Central memory CD4-positive, alpha-beta T cell (primary cell): ENCODE results near the gene HMGN1.

Experiments
- DNase-seq: peaks from one replicate; pipeline ENCODE4 v3.0.0; 2022

HMGN1 gene

GRCh38 chr21:39330001-39330400 lies 18.9 kb downstream of the HMGN1 start:
- no peak for DNase-seq

DNA sequence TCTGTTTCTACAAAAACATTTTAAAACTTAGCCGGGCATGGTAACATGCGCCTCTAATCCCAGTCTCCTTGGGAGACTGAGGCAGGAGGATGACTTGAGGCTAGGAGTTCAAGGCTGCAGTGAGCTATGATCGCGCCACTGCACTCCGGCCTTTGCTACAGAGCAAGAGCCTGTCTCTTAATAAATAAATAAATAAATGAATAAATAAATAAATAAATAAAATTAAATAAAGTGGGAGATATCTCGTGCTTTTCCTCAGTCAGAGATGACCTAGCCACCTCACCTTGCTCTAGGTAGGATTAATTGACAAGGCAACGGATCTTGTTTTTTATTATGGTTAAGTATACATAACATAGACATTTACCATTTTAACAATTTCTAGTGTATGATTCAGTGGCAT lies 21.2 kb downstream of the HMGN1 start:
- DNase-seq = no peak

DNA sequence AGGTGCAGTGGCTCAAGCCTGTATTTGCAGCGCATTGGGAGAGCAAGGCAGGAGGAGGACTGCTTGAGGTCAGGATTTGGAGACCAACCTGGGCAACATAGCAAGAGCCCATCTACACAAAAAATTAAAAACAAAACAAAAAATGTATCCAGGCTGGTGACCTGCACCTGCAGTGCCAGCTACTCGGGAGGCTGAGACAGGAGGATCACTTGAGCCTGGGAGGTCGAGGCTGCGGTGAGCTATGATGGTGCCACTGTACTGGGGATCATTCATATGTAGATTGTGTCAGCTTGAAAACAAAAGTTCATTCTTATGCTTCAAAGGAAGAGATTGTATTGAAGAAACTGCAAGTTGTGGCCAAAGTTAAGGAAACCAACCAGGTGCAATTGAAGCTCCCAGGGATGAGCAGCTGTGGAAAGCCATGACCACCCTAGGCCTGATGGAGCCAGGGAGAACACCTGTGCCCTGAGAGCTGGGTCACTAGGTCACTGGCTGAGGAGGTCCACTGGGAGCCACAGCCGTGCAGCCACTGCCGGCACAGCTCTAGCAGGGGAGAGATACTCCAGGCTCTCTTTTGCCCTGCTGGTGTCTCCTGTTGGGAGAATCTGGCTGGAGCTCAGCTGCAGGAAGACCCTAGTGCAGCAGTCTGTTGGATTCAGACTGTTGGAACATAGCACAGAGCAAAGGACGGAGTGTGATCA lies 22.1 kb downstream of the HMGN1 start:
- no peak for DNase-seq

GRCh38 chr21:39325458-39325857 lies 23.4 kb downstream of the HMGN1 start:
- no peak for DNase-seq

GRCh38 chr21:39321424-39321823 lies 27.5 kb downstream of the HMGN1 start:
- no peak for DNase-seq

DNA sequence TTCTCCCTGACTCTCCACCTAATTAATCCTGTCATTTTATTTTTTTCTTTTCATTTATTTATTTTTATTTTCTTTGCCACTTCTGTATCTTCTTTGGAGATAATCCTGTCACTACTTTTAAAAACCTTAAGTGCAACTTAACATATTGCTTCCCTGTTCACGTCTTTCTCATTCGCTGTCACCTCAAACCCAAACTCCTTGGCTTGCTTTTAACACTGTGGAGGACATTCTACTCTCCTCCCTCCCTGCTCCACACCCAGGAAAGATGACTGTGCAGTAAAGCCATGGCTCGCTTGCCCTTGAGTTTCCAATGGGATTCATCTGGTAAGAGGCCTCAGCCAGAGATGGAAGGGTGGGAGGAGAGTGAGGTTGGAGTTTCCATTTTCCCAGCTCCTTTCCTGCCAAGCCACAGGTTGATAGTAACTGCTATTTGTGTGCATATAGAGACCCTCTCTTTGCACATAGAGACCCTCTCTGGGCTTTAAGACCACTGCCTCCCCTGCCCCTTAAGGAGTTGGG lies 29.0 kb downstream of the HMGN1 start:
- DNase-seq = no peak

DNA sequence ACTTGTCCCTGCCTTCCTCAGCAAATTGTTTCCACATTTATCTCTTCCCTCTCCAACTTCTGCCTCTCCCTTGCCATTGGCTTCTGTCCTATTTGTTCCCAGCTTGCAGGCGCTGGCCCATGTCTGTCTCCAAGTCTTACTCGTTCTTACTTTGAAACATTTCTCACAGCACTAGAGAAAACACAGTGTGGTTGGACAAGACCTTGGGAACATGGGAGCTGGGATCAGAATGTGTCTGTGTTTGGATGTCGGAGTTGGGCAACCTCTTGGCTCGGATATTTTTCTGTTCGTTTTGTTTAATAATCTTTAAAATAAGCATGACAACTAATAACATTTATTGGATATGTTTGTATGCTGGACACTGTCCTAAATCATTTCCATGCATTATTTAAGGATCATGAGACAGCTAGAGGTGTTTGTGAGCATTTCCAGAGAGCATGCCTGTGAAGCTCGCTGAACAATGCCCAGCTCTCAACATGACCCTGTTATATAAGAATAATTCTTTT lies 29.6 kb downstream of the HMGN1 start:
- DNase-seq = no peak

DNA sequence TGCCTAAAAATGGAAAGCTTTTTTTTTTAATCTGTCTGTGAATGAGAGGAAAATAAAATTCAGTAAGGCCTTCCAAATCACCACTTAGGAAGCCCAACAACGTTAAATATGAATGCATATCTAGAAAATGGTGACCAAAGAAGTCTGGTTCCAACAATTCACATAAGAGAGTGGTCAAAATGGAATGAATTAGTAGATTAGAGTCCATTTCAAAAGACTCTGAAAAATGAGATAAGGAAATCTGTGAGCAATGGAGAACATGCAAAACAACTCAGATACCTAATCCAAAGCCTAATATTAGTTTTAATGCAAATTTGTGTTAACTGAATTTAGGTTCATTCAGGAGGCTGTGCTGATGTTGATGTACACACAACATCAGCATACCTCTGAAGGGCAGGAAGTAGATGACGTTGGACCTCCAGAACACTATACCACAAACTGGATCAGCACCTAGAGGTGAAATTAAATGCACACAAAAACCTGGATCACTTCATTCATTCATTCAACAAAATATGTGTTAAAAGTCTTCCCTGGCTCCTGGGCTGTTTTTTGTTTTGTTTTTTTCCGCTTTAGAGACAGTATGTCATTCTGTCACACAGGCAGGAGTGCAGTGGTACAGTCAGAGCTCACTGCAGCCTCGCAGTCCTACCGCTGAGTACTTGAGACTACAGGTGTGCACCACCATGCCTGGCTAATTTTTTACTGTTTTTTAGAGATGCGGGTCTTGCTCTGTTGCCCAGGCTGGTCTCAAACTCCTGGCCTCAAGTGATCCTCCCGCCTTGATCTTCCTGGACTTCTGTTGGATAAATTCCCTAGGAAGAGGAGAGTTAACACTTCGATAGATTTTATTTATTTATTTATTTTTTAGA lies 30.6 kb downstream of the HMGN1 start:
- DNase-seq = no peak

- no peak for DNase-seq
These were observed 31.5 kb downstream of the HMGN1 start for GRCh38 chr21:39317134-39318090.

- no peak for DNase-seq
These were observed 32.2 kb downstream of the HMGN1 start for GRCh38 chr21:39316729-39317128.

- peak; percentile 45 for DNase-seq
These were observed 33.1 kb downstream of the HMGN1 start for GRCh38 chr21:39315603-39316445.

- peak; percentile 47 for DNase-seq
These were observed 34.5 kb downstream of the HMGN1 start for GRCh38 chr21:39314143-39315027.

DNA sequence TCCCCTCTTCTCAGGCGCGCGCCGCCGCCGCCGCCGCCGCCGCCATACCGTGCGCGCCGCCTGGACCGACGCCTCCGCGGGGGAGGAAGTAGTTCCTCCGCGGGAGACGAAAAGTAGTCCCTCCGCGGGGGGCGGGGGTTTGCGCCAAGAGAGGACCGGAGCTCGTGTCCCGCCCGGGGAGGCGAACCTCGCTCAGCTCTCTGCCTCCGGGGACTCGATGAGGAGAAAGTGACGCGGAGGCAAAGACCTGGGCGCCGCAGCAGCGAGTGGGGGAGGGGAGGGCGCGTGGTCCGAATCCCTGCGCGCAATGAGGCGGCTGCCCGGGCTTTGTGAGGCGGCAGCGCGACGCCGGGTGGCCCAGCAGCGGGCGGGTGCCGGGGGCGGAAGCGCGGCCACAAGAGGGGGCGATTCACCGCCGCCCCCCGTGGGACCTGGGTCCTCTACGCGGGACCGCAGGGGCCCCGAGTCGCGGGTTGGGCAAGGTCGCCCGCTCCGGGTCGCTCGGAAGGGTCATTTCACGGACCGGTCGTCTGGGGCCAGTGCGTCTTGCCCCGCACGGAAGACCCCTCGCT lies 35.2 kb downstream of the HMGN1 start, which contains the start of gene BRWD1:
Gene BRWD1, minus strand, starts transcription at position 62 of the 572 bp plus-strand sequence. CDS start 141 bp downstream, outside the sequence.
- peak; percentile 77 for DNase-seq

- no peak for DNase-seq
These were observed 35.8 kb downstream of the HMGN1 start for GRCh38 chr21:39313042-39313570.

DNA sequence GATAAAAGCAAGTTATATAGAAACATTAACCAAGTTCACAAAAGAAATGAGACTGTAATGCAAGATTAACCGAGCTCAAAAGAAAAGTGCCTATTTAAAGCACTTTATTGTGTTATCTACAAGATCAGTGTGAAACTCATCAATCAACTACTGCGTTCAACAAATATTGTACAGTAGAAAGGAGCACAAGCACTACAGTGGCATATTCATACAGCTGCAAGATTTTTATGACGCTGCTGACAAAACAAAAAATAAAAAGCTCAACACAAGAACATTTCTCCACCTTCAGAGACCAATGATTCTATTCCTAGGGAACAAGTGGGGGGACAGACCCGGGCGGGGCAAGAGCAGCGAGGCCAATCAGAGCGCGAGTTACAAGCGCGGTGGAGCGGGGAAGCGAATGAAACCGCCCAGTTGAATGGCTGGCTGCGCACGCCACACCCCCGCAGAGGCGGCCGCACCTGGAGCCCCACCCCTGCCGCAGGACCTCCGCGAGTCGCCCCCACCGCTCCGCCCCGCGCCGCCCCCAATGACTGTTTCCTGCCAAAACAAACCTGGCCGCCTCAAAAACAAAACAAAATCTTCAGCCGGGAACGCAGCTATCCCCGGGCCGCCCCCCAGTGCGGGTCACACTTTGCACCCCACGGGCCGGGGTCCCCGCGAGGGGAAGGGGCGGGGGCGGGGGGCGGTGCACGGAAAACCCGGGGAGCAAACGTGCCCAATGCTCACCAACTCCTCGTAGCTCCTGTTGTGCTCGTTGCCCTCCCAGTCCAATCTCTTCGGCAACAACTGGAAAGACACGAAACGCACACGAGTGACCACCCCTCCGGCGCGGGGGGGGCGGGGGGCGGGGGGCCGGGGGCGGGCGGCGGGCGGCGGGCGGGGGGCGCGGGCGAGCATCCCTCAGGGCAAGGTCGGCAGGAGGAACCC lies 36.5 kb downstream of the HMGN1 start:
- peak; percentile 94 for DNase-seq

DNA sequence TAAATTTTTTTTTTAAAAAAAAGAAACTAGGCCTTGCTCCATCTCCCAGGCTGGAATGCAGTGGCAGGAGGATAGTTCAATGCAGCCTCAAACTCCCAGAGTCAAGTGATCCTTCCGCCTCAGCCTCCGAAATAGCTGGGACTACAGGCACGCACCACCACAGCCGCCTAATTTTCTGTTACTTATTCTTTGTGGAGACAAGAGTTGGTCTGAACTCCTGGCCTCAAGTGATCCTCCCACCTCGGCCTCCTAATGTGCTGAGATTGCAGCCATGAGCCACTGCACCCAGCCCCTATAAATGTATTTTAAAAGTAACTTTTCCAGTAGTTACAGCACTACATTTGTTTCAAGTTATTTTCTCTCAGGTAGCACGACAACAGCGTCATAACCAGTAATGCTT lies 37.7 kb downstream of the HMGN1 start:
- no peak for DNase-seq

DNA sequence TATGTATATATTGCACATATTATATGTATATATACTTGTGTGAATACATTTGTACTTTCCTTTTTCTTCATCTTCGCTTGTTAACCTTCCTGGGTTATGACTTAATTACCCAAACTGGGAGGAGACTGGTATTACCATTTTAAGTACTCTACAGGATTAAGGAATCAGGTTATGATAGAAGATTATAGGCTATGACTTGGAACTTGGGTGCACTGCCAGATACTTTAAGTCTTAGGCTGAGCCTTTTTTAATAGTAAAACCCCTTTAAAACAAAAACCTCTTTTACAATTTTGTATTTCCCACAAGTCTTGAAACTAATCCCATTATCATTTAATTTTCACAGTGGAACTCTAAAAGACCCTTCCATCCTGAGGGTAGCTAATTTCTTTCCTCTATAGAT lies 41.4 kb downstream of the HMGN1 start:
- DNase-seq = no peak

GRCh38 chr21:39300587-39300986 lies 48.3 kb downstream of the HMGN1 start:
- DNase-seq = no peak

- no peak for DNase-seq
These were observed 52.0 kb downstream of the HMGN1 start for GRCh38 chr21:39296891-39297290.
